ENCODE measurements around the gene ACTR3.
A peak's percentile ranks its signal among the peaks of the same experiment; 100 is the strongest.
"Not testable (repeated sequence)": the region's sequence is repeated elsewhere in the genome, so short reads cannot be mapped to it uniquely, and the experiment has no call there.

Gene ACTR3

DNA sequence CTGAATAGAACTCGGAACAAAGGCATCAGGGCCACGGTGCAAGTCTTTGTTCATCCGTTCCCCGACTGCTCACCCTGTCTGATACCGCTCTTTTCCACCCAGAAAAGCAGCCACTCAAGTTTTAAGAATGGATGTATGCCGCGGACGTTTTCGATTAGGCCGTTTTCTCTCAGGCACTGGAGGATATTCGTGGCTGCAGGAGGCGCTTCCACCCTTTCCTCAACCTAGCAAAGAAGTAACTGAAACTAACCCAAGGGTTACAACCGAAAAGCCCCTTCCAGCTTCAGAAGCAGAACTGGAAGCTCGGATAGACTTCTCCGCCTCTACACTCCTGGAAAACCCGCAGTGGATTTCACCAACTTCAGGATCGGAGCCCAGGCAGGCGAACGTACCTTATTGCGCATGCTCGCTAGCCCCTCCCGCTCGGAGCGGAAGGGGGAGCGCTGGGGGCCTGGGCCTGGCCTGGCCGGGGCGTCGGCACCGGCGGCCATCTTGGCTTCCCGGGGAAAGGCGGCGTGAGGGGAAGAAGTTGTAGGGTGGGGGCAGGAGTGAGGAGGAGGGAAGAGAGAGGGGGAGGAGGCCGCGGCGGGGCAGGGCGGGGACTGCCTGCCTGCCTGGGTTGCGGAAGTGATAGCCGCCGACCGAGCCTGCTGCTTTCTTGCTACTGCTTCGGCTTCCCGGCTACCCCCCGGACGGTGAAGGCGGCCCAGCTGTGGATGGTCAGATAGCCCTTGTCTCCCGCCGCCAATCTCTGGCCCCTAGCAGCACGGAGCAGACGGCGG lies at the start of gene ACTR3:
Gene ACTR3, plus strand, starts transcription at position 619 of the 782 bp plus-strand sequence. CDS start 191 bp downstream, outside the sequence.
- peak; percentile 94 to 97 for DNase-seq (ENCODE audit: extremely low read depth in 1 of 2, low read depth in 1 of 2)

DNA sequence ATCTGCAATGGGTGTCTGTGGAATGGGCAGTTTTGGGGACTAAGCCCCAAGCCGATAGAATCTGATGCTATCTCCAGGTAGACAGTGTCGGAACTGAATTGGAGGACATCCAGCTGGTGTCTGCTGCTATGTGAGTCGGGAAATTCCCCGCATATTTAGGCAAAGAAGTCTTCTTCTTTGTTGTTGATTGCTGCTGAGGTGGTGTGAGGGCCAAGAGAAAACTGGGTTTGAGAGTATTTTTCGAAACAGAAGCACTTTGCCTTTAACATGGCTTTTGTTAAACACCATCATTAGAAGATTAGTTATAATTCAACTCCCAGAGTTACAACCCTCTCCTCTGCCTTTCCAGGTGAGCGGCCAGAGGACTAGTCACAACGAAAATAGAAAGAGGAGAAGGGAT lies 49.4 kb upstream of the ACTR3 start:
- no peak for DNase-seq (ENCODE audit: extremely low read depth in 1 of 2, low read depth in 1 of 2)

DNA sequence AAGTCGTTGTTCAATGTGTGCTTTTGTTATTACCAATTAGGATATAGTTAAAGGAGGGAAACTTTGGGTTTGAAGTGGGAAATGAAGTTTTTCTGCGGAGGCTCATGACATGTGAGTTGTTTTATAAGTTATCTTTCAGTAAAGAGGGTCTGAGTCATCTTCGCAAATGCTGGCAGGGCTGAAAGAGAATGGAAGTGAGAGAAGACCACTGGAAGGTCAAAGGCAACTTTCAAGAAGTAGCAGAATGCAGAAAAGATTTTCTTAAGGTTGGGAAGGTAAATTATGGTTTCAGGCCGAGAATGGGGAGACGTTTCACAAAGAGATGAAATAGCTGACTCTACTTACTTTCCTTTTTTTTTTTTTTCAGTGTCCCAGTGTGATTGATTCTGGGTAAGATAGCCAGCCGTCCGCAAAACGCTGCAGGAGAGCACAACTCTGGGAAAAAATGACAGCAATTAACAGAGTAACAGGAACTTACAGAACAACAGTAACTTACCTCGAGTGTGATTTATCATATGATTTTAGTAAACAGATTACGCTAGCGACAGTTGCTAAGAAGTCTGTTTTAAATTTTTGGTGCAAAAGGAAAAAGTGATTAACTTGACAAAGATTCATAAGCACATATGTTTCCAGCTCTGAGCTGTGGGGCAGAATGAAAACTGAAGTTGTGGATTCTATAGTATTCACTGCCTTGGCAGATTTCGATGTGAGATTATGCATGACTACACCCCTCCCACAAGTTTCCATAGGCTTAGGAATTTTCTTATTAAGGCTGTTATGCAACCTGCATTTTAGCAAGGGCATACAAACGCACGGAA lies 46.8 kb upstream of the ACTR3 start:
- DNase-seq (ENCODE audit: extremely low read depth in 1 of 2, low read depth in 1 of 2) = no peak

DNA sequence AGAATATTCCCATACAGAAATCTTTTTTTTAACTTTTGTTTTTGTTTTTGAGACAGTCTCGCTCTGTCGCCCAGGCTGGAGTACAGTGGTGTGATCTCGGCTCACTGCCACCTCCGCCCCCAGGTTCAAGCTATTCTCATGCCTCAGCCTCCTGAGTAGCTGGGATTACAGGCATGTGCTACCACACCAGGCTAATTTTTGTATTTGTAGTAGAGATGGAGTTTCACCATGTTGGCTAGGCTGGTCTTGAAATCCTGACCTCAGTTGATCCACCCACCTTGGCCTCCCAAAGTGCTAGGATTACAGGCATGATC lies 46.2 kb upstream of the ACTR3 start:
- DNase-seq (ENCODE audit: extremely low read depth in 1 of 2, low read depth in 1 of 2) = not testable (repeated sequence)

DNA sequence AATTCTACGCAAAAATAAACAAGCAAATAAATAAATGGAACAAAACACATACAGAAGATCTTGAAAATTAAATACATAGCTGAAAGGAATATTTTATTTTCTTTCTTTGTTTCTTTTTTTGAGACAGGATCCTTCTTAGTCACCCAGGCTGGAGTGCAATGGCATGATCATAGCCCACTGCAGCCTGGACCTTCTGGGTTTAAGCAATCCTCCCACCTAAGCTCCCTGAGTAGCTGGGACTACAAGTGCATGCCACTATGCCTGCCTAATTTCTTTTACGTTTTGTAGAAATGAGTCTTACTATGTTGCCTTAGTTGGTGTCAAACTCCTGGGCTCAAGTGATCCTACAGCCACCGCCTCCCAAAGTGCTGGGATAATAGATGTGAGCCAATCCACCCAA lies 44.6 kb upstream of the ACTR3 start:
- DNase-seq (ENCODE audit: extremely low read depth in 1 of 2, low read depth in 1 of 2) = no peak

DNA sequence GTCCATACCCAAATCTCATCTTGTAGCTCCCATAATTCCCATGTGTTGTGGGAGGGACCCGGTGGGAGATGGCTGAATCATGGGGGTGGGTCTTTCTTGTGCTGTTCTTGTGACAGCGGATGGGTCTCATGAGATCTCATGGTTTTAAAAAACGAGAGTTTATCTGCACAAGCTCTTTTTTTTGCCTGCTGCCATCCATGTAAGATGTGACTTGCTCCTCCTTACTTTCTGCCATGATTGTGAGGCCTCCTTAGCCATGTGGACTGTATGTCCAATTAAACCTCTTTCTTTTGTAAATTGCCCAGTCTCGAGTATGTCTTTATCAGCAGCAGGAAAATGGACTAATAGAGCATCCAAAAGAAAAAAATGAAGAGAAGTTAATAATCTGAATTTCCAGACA lies 44.1 kb upstream of the ACTR3 start:
- DNase-seq (ENCODE audit: extremely low read depth in 1 of 2, low read depth in 1 of 2) = not testable (repeated sequence)

DNA sequence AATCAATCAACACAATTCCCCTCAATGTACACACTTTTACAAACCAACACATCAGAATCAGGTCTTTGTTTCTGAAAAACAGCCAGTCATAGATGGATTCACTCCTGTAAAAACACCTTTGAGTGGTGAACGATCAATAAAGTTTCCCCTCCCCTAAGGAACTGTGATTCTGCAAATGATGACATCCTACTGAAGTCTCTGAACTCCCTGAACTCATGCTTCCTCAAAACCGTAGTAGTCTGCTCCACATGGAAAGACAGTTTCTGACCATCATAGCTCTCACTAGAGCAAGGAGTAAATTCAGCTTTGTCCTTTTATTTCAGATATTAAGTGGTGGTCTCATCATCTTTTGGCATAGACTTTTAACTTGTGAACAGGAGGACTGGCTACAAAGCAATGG lies 43.5 kb upstream of the ACTR3 start:
- no peak for DNase-seq (ENCODE audit: extremely low read depth in 1 of 2, low read depth in 1 of 2)

DNA sequence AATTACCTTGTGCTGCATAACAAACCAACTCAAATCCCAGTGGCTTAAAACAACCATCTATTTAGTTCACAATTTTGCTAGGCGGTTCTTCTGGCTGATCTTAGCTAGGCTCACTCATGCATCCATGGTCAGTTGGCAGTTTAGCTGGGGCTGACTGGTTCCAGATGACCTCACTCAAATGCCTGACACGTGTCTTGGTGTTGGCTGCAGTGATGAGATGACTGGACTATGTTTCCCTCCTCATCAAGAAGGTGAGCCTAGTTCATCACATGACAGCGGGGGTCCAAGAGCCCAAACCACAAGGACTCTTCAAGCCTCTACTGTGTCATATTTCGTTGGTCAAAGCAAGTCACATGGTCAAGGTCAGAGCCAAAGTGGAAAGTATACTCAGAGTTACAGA lies 42.7 kb upstream of the ACTR3 start:
- no peak for DNase-seq (ENCODE audit: extremely low read depth in 1 of 2, low read depth in 1 of 2)

DNA sequence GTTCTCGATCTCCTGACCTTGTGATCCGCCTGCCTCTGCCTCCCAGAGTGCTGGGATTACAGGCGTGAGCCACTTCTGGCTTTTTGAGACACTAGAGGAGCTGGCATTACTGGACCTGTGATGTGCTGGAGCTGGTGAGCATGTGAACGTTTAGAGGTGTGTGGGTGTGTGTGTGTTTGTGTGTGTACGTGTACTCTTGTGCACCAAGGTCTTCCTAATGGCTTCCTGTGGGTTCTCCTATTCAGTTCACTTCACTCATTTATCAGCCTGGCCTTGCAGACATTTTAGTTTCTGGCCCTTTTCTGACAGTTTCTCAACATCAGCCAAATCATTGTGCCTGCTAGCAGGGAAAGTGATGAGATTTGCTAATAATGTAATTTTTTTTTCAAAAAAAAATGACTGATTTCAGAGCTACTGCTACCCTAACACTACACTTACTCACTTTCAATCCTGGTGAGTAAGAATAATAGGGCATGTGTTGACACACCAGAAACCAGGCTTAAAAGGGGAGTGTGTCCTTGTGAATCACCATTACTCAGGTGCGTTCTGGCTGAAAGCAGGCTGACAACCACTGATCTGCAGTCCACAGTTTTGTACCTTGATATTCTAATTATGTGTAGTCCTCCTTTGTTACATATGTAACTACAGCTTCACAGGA lies 41.0 kb upstream of the ACTR3 start:
- DNase-seq (ENCODE audit: extremely low read depth in 1 of 2, low read depth in 1 of 2) = peak; percentile 7 to 47

DNA sequence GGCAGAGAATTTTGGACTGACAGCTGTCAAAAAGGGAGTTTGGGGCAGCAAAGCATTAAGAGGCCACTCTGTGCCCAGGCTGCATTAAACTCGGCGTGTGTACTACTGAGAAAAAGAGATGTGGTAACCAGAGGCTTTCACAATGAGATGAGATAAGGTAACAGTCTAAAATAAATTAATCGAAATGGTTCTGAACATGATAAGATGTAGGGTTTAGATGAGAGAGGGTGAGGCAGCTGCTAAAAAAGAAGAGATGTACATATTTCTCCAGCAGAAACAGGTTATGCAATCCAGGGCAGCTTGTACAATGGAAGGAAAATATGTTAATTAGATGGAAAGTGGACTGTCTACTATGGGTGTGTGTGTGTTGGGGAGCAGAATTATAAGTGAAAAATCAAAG lies 39.2 kb upstream of the ACTR3 start:
- DNase-seq (ENCODE audit: extremely low read depth in 1 of 2, low read depth in 1 of 2) = no peak

DNA sequence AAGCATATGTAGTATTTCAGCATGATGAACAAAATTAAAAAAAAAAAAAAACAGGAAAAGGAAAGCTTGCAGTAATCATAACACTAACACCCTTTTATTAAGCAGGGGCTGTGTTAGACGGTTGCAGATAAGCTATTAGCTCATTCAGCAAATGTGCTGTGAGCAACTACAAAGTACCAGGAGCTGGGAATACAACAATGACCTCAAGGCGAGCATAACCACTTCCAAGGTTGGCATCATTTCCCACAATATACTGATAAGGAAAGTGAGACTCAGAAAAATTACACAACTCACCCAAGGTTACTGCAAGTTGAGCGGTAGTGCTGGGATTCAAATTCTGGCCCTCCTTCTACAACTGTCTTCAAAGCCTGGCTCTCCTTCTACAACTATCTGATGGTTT lies 38.2 kb upstream of the ACTR3 start:
- no peak for DNase-seq (ENCODE audit: extremely low read depth in 1 of 2, low read depth in 1 of 2)

DNA sequence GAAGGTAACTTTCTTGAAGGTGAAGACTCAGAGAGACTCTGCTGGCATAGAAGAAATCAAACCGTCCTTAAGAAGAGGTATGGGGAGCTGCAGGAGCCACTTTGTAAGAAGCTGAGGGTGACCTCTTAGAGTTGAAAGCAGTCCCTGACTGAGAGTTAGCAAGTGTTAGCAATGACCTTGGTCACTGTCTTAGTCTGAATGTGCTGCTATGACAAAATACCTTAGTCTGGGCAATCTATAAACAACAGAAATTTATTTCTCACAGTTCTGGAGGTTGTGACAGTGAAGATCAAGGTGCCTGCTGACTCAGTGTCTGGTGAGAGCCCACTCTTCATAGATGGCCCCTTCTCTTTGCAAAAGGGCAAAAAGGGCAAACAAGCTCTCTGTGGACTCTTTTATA lies 35.7 kb upstream of the ACTR3 start:
- DNase-seq (ENCODE audit: extremely low read depth in 1 of 2, low read depth in 1 of 2) = no peak

DNA sequence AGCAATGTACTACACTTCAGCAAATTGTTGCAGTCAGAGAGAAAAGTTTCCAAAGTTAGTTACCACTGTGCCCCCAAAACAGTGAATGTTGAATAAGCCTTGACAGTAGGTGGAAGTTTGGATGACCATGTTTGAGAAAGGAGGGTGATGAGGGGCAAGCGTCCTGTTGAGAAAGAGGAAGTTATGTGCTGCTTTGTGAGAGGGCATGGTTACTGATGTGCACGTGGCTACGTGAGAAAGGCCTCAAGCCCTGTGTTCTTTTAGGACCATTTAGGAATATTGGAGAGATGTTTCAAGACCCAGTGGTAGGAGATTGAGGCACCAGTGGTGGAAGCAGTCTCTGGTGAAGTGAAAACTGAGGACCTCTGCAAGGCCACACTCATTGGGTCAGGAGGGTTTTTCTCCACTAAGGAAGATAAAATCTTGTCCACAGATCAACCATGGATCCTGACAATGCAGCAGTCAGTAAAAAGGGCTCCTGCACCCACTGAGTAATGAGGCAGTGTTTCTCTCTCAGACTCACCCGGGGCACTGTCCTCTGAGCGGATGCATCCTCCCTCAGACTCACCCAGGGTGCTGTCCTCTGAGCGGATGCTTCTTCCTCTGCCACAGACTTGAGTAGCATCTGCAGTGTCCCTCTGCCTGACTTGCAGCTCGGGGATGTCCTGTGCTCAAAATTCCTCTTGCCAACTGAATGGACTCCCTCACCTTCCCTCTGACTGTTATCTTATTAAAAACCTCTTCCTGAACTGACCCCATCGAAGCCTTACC lies 34.7 kb upstream of the ACTR3 start:
- no peak for DNase-seq (ENCODE audit: extremely low read depth in 1 of 2, low read depth in 1 of 2)

DNA sequence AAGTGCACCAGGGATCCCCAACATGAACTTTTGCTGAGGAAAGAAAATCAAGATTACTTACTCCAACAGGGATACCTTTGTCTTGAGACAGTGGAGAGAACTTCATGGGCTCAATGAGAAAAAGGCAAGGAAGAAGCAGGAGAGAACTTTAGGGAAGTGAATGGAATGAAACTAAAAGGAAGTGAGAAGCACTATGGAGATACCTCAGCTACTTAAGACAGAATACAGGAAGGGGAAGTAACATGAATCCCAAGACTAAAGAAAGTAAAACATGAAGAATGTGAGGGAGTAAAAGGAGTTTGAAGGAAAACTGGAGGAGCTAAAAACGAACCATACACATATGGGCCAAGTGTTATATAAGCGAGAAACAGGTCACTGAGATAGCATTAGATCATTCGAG lies 32.4 kb upstream of the ACTR3 start:
- no peak for DNase-seq (ENCODE audit: extremely low read depth in 1 of 2, low read depth in 1 of 2)

DNA sequence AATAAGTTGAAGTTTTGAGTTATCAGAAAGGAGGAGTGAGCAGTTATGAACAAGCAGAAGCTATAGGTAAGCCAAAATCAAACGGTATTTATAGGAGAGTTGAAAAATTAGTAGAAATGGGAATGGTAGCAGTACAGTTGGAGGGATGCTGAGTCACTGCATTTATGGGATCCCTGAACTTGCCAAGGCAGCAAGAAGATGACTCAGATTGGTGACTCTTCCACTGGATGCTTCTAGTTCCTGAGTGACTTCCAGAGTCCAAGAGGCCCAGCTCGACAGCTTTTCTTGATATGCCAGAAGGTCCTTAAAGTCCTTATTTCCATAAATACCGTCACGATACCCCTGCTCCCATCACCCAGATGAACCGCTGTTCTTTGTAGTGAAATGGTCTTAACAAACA lies 31.1 kb upstream of the ACTR3 start:
- no peak for DNase-seq (ENCODE audit: extremely low read depth in 1 of 2, low read depth in 1 of 2)

DNA sequence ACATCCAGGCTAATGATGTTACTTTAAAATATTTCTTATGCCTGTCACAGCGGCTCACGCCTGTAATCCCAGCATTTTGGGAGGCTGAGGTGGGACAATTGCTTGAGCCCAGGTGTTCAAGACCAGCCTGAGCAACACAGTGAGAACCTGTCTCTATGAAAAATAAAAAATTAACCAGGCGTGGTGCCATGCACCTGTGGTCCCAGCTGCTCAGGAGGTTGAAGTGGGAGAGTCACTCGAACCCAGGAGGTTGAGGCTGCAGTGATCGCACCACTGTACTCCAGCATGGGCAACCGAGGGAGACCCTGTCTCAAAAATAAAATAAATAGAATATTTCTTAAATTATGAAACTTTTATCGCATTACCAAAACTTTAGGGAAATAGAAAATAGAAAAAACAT lies 28.1 kb upstream of the ACTR3 start:
- no peak for DNase-seq (ENCODE audit: extremely low read depth in 1 of 2, low read depth in 1 of 2)

DNA sequence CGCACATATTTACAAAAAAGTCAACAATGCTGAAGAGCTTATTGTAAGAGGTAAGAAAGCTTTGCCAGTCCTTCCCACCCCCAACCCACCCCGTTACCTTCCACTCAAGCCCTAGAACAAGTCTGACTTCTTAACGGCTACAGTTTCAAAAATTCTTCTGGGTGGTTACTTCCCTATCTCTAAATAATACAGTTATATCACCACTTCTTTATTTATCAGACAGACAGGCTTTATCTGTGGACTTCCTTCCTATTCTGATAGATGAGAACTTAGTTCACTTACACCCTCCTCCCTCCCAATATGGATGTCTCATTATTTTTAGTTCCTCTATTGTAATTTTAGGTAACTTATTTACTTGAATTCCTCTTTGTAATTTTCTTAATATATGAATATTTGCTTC lies 26.7 kb upstream of the ACTR3 start:
- DNase-seq (ENCODE audit: extremely low read depth in 1 of 2, low read depth in 1 of 2) = no peak

DNA sequence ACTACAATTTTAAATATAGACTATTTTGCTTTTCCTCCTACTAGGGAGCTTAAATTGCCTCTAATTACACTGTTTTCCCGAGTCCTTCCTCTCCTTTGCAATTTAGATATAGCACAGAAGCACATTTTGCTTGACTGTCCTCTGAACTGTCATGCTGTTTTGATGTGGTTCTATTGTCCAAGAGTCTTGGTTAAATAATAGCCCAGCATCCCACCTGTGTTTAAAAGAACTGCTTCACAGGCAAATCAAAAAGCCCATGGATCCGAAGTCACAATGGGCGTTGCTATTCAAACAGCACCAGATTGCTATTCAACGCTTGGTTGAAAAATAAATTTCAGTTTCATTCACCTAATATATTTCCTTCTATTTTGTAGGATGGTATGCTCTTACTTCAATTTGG lies 22.3 kb upstream of the ACTR3 start:
- DNase-seq (ENCODE audit: extremely low read depth in 1 of 2, low read depth in 1 of 2) = no peak

DNA sequence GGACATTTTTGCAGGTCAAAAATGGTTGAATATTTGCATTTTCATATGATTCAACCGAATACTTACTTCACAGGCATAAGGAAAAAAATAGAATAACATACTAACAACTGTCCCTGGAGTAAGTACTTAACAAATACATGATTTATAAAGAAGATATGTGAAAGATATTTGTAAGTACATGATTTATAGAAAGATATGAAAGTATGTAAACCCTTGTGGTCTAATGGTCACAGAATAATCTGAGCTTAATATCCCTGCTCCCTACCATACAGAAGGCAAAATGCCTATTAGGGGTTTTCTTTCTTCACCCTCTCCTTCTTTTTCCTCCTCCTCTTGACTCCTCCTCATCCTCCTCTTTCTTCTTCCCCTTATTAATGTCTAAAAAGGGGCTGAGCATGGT lies 20.6 kb upstream of the ACTR3 start:
- no peak for DNase-seq (ENCODE audit: extremely low read depth in 1 of 2, low read depth in 1 of 2)

DNA sequence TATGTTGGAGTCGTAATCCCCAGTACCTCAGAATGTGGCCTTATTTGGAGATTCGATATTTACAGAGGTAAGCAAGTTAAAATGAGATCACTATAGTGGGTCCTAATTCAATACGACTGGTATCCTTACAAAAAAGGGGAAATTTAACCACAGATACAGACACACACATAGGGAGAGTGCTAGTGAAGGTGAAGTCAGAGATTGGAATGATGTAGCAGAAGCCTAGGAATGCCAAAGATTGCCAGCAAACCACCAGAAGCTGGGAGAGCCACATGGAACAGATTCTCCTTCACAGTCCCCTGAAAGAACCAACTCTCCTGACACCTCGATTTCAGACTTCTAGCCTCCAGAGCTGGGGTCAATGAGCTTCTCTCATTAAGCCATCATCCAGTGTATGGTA lies 17.7 kb upstream of the ACTR3 start:
- no peak for DNase-seq (ENCODE audit: extremely low read depth in 1 of 2, low read depth in 1 of 2)

DNA sequence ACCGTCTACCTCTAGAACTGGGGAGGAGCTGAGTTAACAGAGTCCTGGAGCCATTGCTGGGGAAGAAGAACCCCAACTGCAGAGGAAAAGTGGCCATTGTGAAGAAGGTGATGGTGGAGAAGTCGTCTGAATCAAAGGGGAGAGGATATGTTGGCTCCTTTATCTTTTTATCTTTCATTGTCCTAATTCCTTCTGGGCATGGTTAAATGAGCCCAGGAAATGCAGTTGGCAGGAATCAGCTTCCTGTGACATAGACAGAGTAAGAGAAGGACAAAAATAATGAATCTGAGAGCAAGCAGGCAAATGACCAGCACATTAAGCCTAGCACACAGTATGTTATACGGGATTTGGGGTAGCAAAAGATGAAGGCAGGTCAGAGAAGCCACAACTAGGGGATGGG lies 16.0 kb upstream of the ACTR3 start:
- no peak for DNase-seq (ENCODE audit: extremely low read depth in 1 of 2, low read depth in 1 of 2)
